Fibroblast of pulmonary artery (primary cell): ENCODE measurements around the gene ZFYVE1.

ENCODE experiments used
- DNase-seq: peaks from one replicate; pipeline ENCODE4 v3.0.0-alpha.2; 2010; ENCODE audit warnings: low read depth
- H3K4me3 ChIP-seq: replicated peaks from 2 replicates; pipeline ENCODE4 v1.5.1; 2011; ENCODE audit warnings: low read depth, mild to moderate bottlenecking, control low read depth, low read length, moderate library complexity
- CTCF ChIP-seq: IDR thresholded peaks from 2 replicates; pipeline ENCODE4 v1.5.1; 2011; ENCODE audit warnings: mild to moderate bottlenecking, control low read depth, low read length, inconsistent platforms; ENCODE audit errors: missing control alignments

ZFYVE1 gene

GRCh38 chr14:72982146-72982708, 44.7 kb downstream of the ZFYVE1 start:
- TF ChIP-seq CTCF, result no peak
- no peak for DNase-seq
- no peak overlapping the region for H3K4me3 ChIP-seq

GRCh38 chr14:72980863-72981262, 46.0 kb downstream of the ZFYVE1 start:
- no peak for DNase-seq
- no peak overlapping the region for H3K4me3 ChIP-seq
- no peak for TF ChIP-seq CTCF

- no peak overlapping the region for H3K4me3 ChIP-seq
- no peak for DNase-seq
- no peak for TF ChIP-seq CTCF
Observed at GRCh38 chr14:72978856-72979255, 48.0 kb downstream of the ZFYVE1 start.

- TF ChIP-seq CTCF, result no peak
- no peak overlapping the region for H3K4me3 ChIP-seq
- no peak for DNase-seq
Observed at GRCh38 chr14:72975770-72976169, 51.1 kb downstream of the ZFYVE1 start.

GRCh38 chr14:72974661-72975060, 52.2 kb downstream of the ZFYVE1 start:
- no peak for DNase-seq
- TF ChIP-seq CTCF, result no peak
- H3K4me3 ChIP-seq, result no peak overlapping the region

- DNase-seq, result no peak
- H3K4me3 ChIP-seq, result no peak overlapping the region
- TF ChIP-seq CTCF, result no peak
Observed at GRCh38 chr14:72970824-72971434, 56.0 kb downstream of the ZFYVE1 start.

- no peak overlapping the region for H3K4me3 ChIP-seq
- no peak for DNase-seq
- no peak for TF ChIP-seq CTCF
Observed at GRCh38 chr14:72970058-72970630, 56.8 kb downstream of the ZFYVE1 start.
